PFSK-1 (cell line): ENCODE data around the gene IL1RAP.

Experiments
- FOXP2 ChIP-seq: optimal IDR thresholded peaks from 2 replicates; pipeline ENCODE3; 2011; ENCODE audit warnings: borderline replicate concordance, control low read depth, inconsistent platforms; ENCODE audit not compliant: insufficient read depth; ENCODE audit errors: extremely low read length, extremely low read depth
- POLR2AphosphoS5 ChIP-seq: IDR thresholded peaks from 2 replicates; pipeline ENCODE4 v1.6.1; 2012; ENCODE audit warnings: low read depth, mild to moderate bottlenecking, control low read depth, low read length, moderate library complexity
- SIN3A ChIP-seq: IDR thresholded peaks from 2 replicates; pipeline ENCODE4 v1.6.1; 2012; ENCODE audit warnings: mild to moderate bottlenecking, low read length, moderate library complexity, borderline replicate concordance; ENCODE audit not compliant: insufficient read depth
- TAF1 ChIP-seq: IDR thresholded peaks from 2 replicates; pipeline ENCODE4 v1.6.1; 2012; ENCODE audit warnings: low read length, control low read depth, borderline replicate concordance; ENCODE audit not compliant: insufficient read depth
- TF ChIP-seq, protein P1 (sequence below), 2 experiments: IDR thresholded peaks; 2 replicates each; pipeline versions ENCODE4 v1.6.1 to v1.8.0; 2011 to 2012; ENCODE audit warnings: low read depth in 2 of 2, low read length in 2 of 2, control low read depth in 1 of 2, inconsistent platforms in 1 of 2, mild to moderate bottlenecking in 1 of 2, moderate library complexity in 1 of 2; ENCODE audit not compliant: insufficient read depth in 1 of 2

IL1RAP gene

DNA sequence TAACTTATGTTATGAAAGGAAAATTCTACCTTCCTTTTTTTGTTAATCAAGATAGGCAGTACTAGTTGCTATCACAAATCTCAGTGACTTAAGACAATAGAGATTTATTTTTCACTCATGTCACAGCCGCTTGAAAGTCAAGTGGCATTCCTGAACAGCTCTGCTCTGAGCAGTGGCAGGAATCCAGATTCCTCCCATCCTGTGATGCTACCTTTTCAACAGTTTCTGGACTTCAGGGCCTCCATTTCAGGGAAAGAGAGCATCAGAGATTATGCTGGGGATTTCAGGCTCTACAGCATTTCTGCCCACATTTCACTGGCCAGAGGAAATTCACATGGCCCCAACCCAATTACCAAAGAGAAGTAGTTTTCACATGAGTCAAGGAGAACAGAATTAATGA lies 83.4 kb downstream of the IL1RAP start:
- TF ChIP-seq SIN3A, result no peak
- TF ChIP-seq FOXP2, result no peak
- no peak for TF ChIP-seq TAF1
- no peak for TF ChIP-seq POLR2AphosphoS5
- TF ChIP-seq, protein P1, sequence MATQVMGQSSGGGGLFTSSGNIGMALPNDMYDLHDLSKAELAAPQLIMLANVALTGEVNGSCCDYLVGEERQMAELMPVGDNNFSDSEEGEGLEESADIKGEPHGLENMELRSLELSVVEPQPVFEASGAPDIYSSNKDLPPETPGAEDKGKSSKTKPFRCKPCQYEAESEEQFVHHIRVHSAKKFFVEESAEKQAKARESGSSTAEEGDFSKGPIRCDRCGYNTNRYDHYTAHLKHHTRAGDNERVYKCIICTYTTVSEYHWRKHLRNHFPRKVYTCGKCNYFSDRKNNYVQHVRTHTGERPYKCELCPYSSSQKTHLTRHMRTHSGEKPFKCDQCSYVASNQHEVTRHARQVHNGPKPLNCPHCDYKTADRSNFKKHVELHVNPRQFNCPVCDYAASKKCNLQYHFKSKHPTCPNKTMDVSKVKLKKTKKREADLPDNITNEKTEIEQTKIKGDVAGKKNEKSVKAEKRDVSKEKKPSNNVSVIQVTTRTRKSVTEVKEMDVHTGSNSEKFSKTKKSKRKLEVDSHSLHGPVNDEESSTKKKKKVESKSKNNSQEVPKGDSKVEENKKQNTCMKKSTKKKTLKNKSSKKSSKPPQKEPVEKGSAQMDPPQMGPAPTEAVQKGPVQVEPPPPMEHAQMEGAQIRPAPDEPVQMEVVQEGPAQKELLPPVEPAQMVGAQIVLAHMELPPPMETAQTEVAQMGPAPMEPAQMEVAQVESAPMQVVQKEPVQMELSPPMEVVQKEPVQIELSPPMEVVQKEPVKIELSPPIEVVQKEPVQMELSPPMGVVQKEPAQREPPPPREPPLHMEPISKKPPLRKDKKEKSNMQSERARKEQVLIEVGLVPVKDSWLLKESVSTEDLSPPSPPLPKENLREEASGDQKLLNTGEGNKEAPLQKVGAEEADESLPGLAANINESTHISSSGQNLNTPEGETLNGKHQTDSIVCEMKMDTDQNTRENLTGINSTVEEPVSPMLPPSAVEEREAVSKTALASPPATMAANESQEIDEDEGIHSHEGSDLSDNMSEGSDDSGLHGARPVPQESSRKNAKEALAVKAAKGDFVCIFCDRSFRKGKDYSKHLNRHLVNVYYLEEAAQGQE (IDR thresholded peaks at IDR 0.05; ENCODE audit: insufficient read depth in 1 of 2, low read depth in 2 of 2, low read length in 2 of 2), result no peak

DNA sequence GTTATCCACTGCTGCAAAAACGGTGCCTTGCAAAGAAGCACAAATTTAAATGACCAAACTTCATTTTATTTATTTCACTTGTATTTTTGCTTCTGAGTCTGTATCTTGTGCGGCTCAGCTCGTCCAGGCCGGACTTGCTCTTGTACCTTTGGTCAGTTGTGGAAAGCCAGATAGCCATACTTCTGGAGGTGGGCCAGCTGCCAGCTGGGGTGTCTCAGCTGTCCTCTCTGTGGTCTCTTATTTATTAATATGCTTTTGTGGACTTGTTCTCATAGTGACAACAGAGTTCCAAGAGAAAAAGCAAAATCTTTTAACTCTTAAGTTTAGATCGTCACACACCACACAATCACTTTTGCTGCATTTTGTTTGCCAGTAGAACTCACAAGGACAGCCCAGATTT lies 87.7 kb downstream of the IL1RAP start:
- no peak for TF ChIP-seq POLR2AphosphoS5
- TF ChIP-seq FOXP2, result no peak
- no peak for TF ChIP-seq TAF1
- TF ChIP-seq, protein P1 (IDR thresholded peaks at IDR 0.05; ENCODE audit: insufficient read depth in 1 of 2, low read depth in 2 of 2, low read length in 2 of 2), result no peak
- no peak for TF ChIP-seq SIN3A

DNA sequence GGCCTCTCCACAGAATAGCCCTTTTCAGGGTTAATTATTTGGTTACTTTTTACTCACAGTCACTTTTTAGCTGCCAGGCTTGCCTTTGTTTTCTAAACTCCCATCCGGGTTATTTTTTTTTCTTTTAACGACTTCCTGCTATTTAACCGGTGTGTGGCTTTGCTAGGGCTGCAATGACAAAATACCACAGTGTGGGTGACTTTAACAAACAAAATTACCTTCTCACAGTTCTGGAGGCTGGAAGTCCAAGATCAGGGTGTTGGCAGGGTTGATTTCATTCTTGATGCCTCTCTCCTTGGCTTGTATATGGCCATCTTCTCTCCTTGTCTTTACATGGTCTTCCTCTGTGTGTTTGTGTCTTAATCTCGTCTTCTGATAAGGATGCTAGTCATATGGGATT lies 91.5 kb downstream of the IL1RAP start:
- no peak for TF ChIP-seq SIN3A
- TF ChIP-seq TAF1, result no peak
- no peak for TF ChIP-seq POLR2AphosphoS5
- TF ChIP-seq FOXP2, result no peak
- TF ChIP-seq, protein P1 (IDR thresholded peaks at IDR 0.05; ENCODE audit: insufficient read depth in 1 of 2, low read depth in 2 of 2, low read length in 2 of 2), result no peak

DNA sequence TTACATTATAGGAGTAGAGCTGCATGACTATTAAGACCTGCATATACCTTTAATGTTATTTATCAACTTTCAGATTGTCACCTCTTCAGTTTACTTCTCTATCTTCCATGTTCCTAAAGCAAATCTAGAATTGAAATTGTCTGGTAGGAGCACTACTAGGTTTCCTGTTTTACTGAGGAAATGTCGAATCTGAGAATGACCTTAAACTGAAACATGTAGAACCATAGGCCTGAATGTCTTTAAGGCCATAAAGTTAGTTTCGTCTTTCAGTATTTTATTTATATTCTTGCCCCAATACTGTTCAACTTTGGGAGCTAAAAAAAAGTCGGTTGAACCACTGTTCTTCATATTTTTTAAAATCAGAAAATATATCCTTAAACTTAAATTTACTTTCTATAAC lies 92.7 kb downstream of the IL1RAP start:
- no peak for TF ChIP-seq POLR2AphosphoS5
- TF ChIP-seq FOXP2, result no peak
- no peak for TF ChIP-seq TAF1
- TF ChIP-seq SIN3A, result no peak
- TF ChIP-seq, protein P1 (IDR thresholded peaks at IDR 0.05; ENCODE audit: insufficient read depth in 1 of 2, low read depth in 2 of 2, low read length in 2 of 2), result no peak

DNA sequence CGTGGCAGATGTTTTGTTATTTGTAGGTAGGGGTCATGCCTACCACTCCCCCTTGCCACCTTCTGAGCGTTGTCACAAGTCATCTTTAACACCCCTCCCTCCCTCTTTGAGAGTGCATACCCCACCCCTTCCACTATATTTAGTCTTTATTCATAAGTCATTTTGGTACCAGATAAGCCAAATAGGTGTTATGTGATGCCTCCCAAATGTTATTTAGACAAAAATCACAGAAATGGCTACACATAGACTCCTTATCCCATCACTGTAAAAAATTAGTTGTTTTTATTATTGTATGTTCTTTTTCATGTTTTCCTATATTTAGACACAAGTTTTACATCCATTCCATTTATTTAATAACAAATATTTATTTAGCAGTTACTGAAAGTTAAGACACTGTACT lies 93.1 kb downstream of the IL1RAP start:
- no peak for TF ChIP-seq SIN3A
- TF ChIP-seq, protein P1 (IDR thresholded peaks at IDR 0.05; ENCODE audit: insufficient read depth in 1 of 2, low read depth in 2 of 2, low read length in 2 of 2), result no peak
- TF ChIP-seq POLR2AphosphoS5, result no peak
- no peak for TF ChIP-seq FOXP2
- TF ChIP-seq TAF1, result no peak
